HG03565 (cell line): ENCODE measurements around the gene MYLK4.
"Not testable (repeated sequence)": the region's sequence is repeated elsewhere in the genome, so short reads cannot be mapped to it uniquely, and the experiment has no call there.

Source experiments
- ATAC-seq: cut with Tn5 transposase; IDR thresholded peaks from one replicate; pipeline ENCODE4 v1.9.1; 2021; ENCODE audit warnings: mild to moderate bottlenecking, moderate library complexity; ENCODE audit not compliant: unreplicated experiment

Gene MYLK4

GRCh38 chr6:2780102-2780737 lies 29.5 kb upstream of the MYLK4 start:
- ATAC-seq: no peak

- no peak for ATAC-seq
Measured at GRCh38 chr6:2777249-2777648, 26.5 kb upstream of the MYLK4 start.

DNA sequence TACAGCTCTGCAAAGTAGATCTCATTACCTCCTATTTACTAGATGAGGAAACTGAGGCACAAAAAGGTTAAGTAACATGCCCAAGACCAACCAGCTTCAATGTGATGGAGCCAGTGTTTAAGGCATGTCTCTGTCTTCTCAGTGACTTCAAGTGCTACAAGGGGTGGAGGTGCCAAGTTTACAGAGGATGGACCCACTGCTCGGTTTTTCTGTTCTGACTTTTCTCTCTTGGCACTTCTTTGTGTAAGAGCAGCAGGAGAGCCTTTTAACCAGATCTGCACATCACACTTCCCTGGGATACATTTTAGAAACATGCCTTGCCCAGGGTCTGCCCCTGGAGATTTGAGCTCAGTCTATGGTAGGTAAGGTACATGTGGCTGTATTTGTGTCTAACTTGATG lies 24.3 kb upstream of the MYLK4 start:
- no peak for ATAC-seq

DNA sequence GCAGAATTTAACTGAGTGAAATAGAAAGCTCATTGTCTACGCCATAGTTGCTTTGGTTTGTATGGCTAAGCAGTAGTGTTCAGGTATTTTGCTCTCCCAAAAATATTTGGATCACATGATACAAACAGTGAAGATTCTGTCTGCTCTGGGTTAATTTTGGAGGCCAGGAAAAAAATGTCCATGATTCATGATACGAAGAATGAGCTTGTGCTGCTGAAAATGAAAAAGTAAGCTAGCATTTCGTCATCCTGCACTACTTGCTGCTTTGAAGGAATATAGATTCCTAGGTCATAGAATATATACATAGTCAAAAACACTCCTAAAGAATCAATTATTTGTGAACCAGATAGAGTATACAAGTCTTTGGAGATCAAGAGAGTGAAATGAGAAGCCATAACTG lies 22.7 kb upstream of the MYLK4 start:
- ATAC-seq: no peak

GRCh38 chr6:2772840-2773239 lies 22.1 kb upstream of the MYLK4 start:
- no peak for ATAC-seq

GRCh38 chr6:2771079-2771478 lies 20.4 kb upstream of the MYLK4 start:
- ATAC-seq: no peak

DNA sequence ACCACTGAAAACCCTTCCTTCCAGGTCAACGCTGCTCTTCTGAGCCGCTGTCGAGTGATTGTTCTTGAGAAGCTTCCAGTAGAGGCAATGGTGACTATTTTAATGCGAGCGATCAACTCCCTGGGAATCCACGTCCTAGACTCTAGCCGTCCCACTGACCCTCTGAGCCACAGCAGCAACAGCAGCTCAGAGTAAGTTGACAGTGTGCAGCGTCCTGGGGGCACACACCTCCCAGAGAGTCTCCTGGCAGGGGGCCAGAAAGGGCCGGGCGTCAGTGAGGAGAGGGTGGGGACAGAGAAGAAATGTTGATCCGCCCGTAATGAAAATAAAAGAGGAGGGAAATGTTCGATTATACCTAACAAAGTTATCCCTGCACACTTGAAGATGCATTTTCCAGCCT lies 19.4 kb upstream of the MYLK4 start:
- no peak for ATAC-seq

DNA sequence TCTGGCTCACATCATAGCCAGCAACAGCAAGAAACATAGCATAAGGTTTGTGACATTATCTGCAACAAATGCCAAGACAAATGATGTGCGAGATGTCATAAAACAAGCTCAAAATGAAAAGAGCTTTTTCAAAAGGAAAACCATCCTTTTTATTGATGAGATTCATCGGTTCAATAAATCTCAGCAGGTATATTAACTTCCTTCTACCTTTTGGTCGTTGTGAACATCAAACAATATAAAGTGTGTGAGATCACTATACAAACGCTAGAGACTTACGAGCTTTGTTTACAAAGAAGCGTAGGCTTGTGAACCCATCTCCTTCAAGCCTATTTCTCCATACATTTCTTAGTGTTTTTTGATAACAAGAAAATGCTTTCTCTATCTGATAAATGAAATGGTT lies 18.0 kb upstream of the MYLK4 start:
- no peak for ATAC-seq

- no peak for ATAC-seq
Measured at GRCh38 chr6:2767657-2768524, 17.2 kb upstream of the MYLK4 start.

DNA sequence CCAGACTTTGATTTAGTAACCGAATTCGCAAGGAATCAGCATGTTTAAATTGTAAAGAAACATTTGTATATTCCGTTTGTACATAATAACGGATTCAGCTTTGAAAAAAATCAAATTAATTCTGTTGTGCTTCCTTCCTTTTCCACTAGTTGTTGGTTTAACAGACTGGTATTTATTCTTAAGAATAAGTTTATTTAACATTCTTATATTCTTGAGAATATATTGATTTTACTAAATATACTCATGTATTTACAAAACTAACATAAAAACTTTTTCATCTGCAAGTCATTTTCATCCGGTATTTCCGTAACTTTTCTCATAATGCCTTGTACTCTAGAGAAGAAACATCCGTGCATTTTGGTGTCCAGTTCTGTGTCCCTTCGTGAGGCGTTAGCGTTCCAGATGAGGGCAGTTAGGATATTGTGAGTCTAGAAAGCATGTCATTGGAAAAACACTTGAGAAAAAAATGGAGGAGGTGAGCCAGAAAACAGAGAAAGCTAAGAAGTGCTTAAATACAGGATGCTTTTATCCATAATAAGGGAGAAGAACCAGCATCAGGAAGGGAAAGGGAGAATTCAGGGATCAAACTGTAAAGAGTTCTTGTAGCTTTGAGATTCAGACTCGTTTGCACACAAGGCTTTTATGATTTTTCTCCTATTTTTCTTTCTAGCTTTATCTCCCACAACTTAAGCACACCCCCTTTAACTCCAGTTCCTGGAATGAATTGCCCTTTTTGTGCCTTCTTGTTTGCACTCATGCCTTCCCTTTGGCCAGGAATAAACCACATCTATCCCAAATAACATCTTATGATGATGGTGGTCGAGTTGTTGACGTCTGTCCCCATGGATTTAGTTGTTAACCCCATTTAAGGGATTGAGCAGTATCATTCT lies 16.3 kb upstream of the MYLK4 start:
- no peak for ATAC-seq

DNA sequence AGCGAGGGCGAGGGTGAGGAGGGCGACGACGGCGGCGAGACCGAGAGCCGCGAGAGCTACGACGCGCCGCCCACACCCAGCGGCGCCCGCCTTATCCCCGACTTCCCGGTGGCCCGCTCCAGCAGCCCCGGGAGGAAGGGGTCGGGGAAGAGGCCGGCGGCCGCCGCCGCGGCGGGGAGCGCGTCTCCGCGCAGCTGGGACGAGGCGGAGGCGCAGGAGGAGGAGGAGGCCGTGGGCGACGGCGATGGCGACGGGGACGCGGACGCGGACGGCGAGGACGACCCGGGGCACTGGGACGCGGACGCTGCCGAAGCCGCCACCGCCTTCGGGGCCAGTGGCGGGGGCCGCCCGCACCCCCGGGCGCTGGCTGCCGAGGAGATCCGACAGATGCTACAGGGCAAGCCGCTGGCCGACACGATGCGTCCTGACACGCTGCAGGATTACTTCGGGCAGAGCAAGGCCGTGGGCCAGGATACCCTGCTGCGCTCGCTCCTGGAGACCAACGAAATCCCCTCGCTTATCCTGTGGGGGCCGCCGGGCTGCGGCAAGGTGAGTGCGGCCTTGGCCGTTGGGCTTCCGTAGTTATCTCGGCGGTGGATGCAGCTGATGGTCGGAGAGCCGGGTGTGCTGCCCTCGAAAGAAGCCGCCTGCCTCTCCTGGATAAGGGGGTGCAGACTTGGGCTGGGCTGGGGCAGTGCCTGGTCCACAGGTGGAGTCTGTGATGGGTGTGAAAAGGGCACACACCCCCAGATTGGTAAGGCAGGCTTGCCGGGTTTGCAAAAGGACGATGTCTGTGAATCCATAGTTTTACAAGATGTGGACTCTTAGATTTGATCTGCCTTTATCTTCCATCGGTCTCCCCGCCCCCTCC lies 15.4 kb upstream of the MYLK4 start:
- ATAC-seq: peak; percentile 2

- peak; percentile 86 for ATAC-seq
Measured at GRCh38 chr6:2765166-2765895, 14.6 kb upstream of the MYLK4 start, which contains the start of gene WRNIP1. Gene WRNIP1 (plus strand): TSS chr6:2765393. CDS start chr6:2765623, 230 bp downstream.

DNA sequence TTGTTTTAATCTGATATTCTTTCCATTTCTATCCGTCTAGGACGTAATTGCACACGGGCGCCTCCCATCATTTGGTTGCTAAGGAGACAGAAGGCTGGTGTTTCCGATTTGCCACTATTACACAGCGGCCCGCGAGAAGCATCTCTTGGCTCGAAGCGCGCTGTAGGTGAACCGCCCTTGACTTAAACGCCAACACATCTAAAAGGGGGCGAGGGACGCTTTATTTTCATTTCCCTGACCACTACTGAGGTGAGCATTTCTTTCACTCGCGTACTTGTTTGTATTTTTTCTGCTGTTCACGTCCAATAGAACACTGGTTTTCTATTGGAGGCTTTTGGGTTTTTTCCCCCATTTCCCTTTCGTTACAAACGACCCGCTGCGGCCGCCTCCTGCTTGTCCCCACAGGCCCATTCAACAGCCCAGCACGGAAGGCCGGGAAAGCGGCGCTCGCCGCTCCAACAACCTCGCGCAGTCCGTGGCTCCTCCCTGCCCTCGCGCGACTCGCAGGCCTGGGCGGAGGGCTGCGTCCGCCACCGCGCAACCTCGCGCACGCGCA lies 14.0 kb upstream of the MYLK4 start:
- peak; percentile 25 for ATAC-seq

GRCh38 chr6:2763876-2764540 lies 13.3 kb upstream of the MYLK4 start:
- ATAC-seq: no peak

DNA sequence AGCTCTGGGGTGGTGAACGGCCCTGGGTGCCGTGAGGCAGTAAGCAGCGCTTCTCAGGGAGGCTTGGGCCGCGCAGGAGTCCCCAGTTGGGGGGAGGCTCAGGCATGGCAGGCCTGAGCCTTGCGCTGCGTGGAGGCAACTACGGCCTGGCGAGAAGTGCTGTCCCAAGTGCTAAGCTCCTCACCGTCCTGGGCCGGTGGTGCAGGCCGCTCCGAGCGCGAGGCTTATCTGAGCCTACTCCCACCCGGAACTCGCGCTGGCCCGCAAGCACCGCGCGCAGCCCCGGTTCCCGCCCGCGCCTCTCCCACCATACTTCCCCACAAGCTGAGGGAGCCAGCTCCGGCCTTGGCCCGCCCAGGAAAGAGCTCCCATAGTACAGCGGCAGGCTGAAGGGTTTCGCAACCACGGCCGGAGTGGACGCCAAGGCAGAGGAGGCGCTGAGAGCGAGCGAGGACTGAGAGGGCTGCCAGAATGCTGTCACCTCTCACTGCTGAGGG lies 12.7 kb upstream of the MYLK4 start:
- no peak for ATAC-seq

DNA sequence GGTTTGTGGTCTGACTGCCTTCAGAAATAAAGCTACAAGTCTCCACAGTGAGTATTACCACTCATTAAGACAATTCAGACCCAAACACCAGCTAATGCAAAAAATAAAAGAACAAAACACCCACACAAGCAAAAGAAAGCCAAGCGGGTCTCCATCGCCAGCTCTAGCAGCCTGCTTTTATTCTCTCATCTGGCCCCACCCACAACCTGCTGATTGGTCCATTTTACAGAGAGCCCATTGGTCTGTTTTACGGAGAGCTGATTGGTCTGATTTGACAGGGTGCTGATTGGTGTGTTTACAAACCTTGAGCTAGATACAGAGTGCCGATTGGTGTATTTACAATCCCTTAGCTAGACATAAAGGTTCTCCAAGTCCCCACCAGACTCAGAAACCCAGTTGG lies 12.1 kb upstream of the MYLK4 start:
- not testable (repeated sequence) for ATAC-seq

DNA sequence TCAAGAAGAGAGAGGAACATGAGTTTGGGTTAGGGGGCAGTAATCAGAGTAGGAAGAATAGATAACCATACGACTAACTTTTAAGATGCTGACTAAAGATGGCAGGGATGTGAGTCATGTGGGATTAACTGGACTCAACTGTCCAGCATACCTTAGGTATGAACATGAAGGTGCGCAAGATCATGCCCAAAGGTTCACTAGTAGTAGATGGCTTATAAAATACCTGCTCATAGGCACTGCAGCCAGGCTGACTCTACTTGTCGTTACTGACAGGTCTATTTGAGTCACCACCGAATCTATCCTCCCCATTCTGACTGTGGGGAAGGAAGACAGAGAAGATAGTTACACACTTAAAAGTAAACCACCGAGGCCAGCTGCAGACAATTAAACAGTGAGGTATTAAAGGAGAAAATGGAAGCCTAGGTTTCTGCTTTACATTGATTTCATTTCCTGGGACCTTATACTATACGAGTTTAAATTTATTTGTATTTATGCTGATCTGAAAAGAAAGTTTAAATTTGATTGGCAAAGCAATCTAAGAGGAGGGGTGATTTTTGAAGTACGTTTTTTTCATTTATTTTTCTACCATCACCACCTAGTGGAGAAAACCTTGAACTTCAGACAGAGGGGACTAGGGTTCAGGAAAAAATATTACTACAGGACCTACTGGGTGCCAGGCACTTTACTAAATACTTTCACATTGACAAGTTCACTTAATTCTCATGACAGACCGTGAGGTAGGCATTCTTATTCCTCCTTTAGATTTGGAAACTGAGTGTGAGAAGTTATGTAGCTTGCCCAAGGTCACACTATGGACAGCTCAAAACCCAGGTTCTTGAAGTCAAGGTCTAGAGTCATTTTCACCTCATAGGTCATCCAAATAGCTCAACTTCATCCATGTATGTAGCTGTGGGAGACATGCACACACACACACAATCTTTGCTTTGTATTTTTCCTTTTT lies 10.4 kb upstream of the MYLK4 start:
- ATAC-seq: no peak

DNA sequence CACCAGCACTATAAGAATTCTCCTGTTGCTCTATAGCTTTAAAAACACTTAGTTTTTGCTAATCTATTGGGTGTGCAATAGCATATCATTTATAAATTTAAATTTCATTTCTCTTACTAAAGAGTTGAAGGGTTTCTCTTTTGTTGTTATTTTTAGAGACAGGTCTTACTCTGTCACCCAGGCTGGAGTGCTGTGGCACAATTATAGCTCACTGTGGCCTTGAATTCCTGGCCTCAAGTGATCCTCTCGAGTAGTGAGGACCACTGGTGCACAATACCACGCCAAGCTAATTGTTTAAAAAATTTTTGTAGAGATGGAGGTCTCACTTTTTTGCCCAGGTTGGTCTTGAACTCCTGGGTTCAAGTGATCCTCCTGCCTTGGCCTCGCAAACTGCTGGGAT lies 8.3 kb upstream of the MYLK4 start:
- no peak for ATAC-seq
